Measurements from ENCODE around the gene CACNB4. TPM values are rescaled to one million over a fixed set of nuclear protein-coding genes. Genes with fewer than 3 reads are reported as not detected.
"Not testable (repeated sequence)": the region's sequence is repeated elsewhere in the genome, so short reads cannot be mapped to it uniquely, and the experiment has no call there.

CACNB4 gene
- total RNA-seq, 2 donors from 2014 or later: 0.93 to 0.95 TPM

GRCh38 chr2:152012697-152013096 is 86.1 kb downstream of the CACNB4 start:
- Histone ChIP-seq H3K9me3 (ENCODE audit: control insufficient read depth, low read length) (no peaks in the 10 kb centered on the region), H3K27ac (ENCODE audit: low read depth, low read length) (no peak overlapping the region), H3K4me1 (ENCODE audit: control insufficient read depth, insufficient read depth, low read length) (no peaks in the 10 kb centered on the region), H3K9ac (ENCODE audit: extremely low read depth, low read length, poor library complexity, severe bottlenecking) (no peak overlapping the region), H3K27me3 (ENCODE audit: control insufficient read depth, insufficient read depth, low read length, poor library complexity, severe bottlenecking) (peaks cover 7% of the 10 kb centered on the region), H3K4me3 (ENCODE audit: low read length) (no peak overlapping the region), H3K36me3 (ENCODE audit: control insufficient read depth, insufficient read depth, low read length) (no peaks in the 10 kb centered on the region)
- Mint-ChIP-seq H3K9me3 (no peaks in the 10 kb centered on the region), H3K4me1 (no peaks in the 10 kb centered on the region), H3K4me3 (no peak overlapping the region), H3K27me3 (ENCODE audit: insufficient read depth) (peaks cover 2% of the 10 kb centered on the region), H3K36me3 (ENCODE audit: low read depth) (no peaks in the 10 kb centered on the region), H3K27ac (no peak overlapping the region)
- no peak for DNase-seq
- 94 to 100% methylated on average over 1 of the region's 1 CpG for WGBS, 2 experiments (ENCODE audit: insufficient coverage in 1 of 2, insufficient read length in 1 of 2)
- no peak for TF ChIP-seq CTCF (conservative IDR thresholded peaks at IDR 0.05)

DNA sequence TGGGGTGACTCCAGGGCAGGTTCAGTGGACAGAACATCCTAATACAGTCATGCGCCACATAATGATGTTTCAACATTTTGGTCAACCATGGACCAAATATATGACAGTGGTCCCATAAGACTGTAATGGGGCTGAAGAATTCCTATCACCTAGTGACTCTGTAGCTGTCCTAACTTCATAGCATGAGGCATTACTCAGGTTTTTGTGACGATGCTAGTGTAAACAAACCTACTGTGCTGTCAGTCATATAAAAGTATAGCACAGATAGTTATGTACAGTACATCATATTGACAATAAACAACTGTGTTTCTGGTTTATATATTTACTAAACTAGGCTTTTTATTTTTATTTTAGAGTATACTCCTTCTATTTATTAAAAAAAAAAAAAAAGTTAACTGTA is 87.1 kb downstream of the CACNB4 start:
- Mint-ChIP-seq H3K36me3 (ENCODE audit: low read depth) (no peaks in the 10 kb centered on the region), H3K4me3 (no peak overlapping the region), H3K27ac (no peak overlapping the region), H3K27me3 (ENCODE audit: insufficient read depth) (peaks cover 2% of the 10 kb centered on the region), H3K9me3 (no peaks in the 10 kb centered on the region), H3K4me1 (no peaks in the 10 kb centered on the region)
- 75 to 100% methylated on average over 1 to 2 of the region's 2 CpGs for WGBS, 2 experiments (ENCODE audit: insufficient coverage in 1 of 2, insufficient read length in 1 of 2)
- Histone ChIP-seq H3K36me3 (ENCODE audit: control insufficient read depth, insufficient read depth, low read length) (no peaks in the 10 kb centered on the region), H3K9ac (ENCODE audit: extremely low read depth, low read length, poor library complexity, severe bottlenecking) (no peak overlapping the region), H3K27ac (ENCODE audit: low read depth, low read length) (no peak overlapping the region), H3K4me3 (ENCODE audit: low read length) (no peak overlapping the region), H3K27me3 (ENCODE audit: control insufficient read depth, insufficient read depth, low read length, poor library complexity, severe bottlenecking) (peaks cover 7% of the 10 kb centered on the region), H3K4me1 (ENCODE audit: control insufficient read depth, insufficient read depth, low read length) (no peaks in the 10 kb centered on the region), H3K9me3 (ENCODE audit: control insufficient read depth, low read length) (no peaks in the 10 kb centered on the region)
- DNase-seq: no peak
- no peak for TF ChIP-seq CTCF (conservative IDR thresholded peaks at IDR 0.05)

DNA sequence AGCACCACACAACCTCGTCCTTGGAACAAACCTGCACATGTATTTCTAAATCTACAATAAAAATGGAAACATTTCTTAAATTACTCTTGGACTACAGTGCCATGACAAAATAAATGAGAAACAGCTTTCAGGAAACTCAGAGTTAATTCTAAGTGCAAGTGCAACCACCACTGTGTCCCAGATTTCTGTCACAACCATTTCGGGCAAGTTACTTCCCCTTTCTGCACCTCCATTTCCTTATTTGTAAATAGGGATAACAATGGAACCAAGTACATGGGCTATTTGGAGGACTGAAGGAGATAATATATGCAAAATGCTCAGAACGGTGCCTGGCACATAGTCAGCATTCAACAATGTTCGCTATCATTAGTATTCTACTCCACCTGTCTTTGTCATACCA is 93.2 kb downstream of the CACNB4 start:
- 81 to 83% methylated on average over 2 to 4 of the region's 4 CpGs for WGBS, 2 experiments (ENCODE audit: insufficient coverage in 1 of 2, insufficient read length in 1 of 2)
- H3K4me1 Mint-ChIP-seq: peaks cover 7% of the 10 kb centered on the region
- TF ChIP-seq CTCF (conservative IDR thresholded peaks at IDR 0.05): no peak

DNA sequence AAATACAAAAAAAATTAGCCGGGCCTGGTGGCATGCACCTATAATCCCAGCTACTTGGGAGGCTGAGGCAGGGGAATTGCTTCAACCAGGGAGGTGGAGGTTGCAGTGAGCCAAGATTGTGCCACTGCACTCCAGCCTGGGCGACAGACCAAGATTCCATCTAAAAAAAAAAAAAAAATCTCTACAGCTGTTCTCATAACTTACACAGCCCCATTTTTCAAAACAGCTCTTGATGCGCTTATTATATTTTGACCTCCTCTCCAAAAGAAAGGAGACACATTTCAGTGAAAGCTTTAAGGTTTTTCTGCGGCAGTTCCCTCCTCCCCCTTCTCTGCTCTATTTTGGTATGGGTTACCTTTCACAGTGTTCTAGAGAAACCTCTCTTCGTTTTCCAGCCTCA is 95.6 kb downstream of the CACNB4 start:
- not testable (repeated sequence) for DNase-seq; H3K4me1 Mint-ChIP-seq; H3K27me3 ChIP-seq (ENCODE audit: control insufficient read depth, insufficient read depth, low read length, poor library complexity, severe bottlenecking); H3K36me3 Mint-ChIP-seq (ENCODE audit: low read depth); H3K4me1 ChIP-seq (ENCODE audit: control insufficient read depth, insufficient read depth, low read length); H3K9me3 ChIP-seq (ENCODE audit: control insufficient read depth, low read length); H3K27ac ChIP-seq (ENCODE audit: low read depth, low read length); H3K4me3 Mint-ChIP-seq; H3K36me3 ChIP-seq (ENCODE audit: control insufficient read depth, insufficient read depth, low read length); H3K9ac ChIP-seq (ENCODE audit: extremely low read depth, low read length, poor library complexity, severe bottlenecking); H3K4me3 ChIP-seq (ENCODE audit: low read length); H3K9me3 Mint-ChIP-seq; H3K27ac Mint-ChIP-seq; H3K27me3 Mint-ChIP-seq (ENCODE audit: insufficient read depth)
- 90 to 94% methylated on average over 3 to 4 of the region's 5 CpGs for WGBS, 2 experiments (ENCODE audit: insufficient coverage in 1 of 2, insufficient read length in 1 of 2)

More for the DNA sequence above, 93.2 kb downstream of the CACNB4 start:
- no peak overlapping the region for H3K27ac Mint-ChIP-seq
- Histone ChIP-seq H3K9ac (ENCODE audit: extremely low read depth, low read length, poor library complexity, severe bottlenecking) (no peak overlapping the region), H3K27ac (ENCODE audit: low read depth, low read length) (no peak overlapping the region), H3K36me3 (ENCODE audit: control insufficient read depth, insufficient read depth, low read length) (no peaks in the 10 kb centered on the region), H3K4me1 (ENCODE audit: control insufficient read depth, insufficient read depth, low read length) (no peaks in the 10 kb centered on the region), H3K4me3 (ENCODE audit: low read length) (no peak overlapping the region), H3K9me3 (ENCODE audit: control insufficient read depth, low read length) (no peaks in the 10 kb centered on the region), H3K27me3 (ENCODE audit: control insufficient read depth, insufficient read depth, low read length, poor library complexity, severe bottlenecking) (peaks cover 1% of the 10 kb centered on the region)
- H3K27me3 Mint-ChIP-seq (ENCODE audit: insufficient read depth): no peaks in the 10 kb centered on the region
- H3K36me3 Mint-ChIP-seq (ENCODE audit: low read depth): no peaks in the 10 kb centered on the region
- DNase-seq: no peak
- H3K9me3 Mint-ChIP-seq: no peaks in the 10 kb centered on the region
- no peak overlapping the region for H3K4me3 Mint-ChIP-seq

Measured in endodermal cell (in vitro differentiated cells).